ENCODE results near the gene DIPK1A.
"Not testable (repeated sequence)": the region's sequence is repeated elsewhere in the genome, so short reads cannot be mapped to it uniquely, and the experiment has no call there.

The DIPK1A gene

DNA sequence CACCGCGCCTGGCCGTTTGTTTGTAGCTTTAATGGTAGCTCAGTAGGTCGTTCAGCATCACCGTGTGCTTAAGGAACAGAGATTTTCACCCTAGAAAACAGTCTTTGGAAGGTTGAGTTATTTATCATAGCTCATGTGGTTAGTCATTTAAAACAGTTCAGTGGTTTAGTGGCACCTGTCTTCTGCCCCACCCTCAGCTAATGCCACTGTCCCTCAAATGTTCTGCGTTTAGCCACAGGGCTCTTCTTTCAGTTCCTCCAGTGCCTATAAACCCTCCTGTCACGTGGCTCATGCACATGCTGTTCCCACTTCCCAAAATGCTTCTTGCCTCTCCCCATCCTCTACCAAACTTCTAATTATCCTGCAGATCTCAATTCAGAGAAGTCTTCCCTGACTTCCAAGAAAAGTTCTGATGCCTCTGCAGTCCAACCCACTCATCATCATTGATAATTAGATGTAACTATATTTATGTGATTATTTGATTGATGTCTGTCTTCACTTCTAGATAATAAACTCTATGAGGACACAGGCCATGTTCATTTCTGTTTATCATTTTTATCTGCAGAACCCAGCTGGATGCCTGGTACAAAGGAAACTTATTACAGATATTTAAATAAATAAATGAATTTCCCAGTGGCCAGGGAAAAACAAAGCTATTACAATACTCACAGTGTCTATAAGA lies 14.4 kb upstream of the DIPK1A start:
- no peak for DNase-seq

DNA sequence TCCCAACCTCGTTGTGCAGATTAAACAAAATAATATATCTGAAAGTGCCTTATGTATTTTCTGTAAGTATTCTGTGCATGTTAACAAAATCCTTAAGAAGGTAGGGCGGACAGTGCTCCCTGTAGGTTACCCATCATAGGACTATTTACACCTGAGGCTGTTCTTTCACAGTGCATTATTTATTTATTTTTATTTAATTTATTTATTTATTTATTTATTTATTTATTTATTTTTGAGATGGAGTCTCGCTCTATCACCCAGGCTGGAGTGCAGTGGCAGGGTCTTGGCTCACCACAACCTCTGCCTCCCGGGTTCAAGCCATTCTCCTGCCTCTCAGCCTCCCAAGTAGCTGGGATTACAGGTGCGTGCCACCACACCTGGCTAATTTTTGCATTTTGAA lies 12.8 kb upstream of the DIPK1A start:
- not testable (repeated sequence) for DNase-seq

DNA sequence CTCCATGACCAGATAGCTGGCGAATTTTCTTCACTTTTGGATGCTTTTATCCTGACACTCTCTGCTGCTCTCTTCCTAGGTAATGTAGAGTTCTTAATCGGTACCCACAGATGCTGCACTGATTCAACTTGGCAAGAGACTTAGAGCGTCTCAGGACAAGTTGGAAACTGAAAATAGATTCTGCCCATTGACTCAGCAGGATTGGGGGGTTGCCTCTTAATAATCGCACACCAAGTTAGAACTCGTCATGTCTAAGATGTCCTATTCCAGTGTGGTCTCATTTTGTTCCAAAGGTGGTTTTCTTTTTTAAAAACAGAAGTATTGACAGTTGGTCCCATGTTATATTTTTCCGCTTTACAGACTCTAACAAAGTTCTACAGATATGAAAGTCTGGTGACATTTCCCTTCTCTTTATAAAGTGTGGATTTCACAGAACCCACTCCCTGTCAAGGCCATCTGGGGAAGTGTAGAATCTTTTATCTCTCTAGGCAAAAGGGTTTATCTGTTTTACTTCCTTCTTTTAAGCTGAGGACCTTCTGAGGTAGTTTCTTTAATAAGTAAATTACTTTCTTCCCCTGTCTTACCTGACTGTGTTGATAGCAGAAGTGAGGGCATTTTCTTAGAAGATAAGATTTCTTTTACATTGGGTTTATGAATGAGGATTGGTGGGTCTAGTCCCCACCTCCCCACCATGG lies 12.1 kb upstream of the DIPK1A start:
- DNase-seq = no peak

DNA sequence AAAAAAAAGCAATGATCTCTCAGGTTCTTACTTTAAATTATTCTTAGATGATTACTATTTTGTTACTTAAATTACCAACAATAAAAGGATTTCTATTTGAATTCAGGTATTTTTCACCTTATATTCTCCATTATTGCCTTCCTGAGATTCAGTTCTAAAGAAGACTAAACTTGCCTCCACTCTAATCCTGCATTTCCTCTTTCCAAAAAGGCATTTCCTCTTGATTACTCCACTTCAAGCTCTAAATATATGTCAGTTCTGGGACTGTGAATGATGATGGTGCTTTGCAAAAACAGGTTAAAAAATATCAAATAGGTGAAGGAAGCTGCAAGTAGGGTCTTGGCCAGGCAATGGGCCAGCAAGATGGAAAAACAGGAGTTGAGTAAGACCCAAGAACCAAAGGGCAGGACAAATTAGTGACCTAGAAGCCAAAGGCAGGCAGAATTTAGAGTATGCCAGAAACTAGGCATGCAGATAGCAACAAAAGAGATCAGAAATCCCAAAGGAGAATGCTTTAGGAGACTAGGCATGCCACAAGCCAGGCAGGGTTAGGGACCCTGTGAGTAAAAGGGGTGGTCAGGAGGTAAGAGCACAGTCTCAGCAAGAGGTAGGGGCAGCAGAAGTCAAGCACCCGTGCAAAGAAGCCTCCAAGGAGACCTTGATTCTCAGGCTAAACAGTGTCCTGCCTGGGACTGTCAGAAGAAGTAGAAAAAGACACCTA lies 11.3 kb upstream of the DIPK1A start:
- DNase-seq = no peak

DNA sequence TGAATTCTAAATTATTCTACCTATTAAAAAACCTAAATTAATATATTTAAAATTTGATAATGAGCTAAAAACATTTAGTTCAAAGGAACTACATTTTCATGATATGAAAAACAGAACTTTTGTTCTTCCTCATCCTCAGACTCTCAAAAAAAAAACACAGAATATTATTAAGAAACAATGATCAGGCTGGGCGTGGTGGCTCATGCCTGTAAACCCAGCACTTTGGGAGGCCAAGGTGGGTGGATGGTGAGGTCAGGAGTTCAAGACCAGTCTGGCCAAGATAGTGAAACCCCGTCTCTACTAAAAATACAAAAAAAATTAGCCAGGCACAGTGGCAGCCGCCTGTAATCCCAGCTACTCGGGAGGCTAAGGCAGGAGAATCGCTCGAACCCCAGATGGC lies 10.7 kb upstream of the DIPK1A start:
- DNase-seq = not testable (repeated sequence)

DNA sequence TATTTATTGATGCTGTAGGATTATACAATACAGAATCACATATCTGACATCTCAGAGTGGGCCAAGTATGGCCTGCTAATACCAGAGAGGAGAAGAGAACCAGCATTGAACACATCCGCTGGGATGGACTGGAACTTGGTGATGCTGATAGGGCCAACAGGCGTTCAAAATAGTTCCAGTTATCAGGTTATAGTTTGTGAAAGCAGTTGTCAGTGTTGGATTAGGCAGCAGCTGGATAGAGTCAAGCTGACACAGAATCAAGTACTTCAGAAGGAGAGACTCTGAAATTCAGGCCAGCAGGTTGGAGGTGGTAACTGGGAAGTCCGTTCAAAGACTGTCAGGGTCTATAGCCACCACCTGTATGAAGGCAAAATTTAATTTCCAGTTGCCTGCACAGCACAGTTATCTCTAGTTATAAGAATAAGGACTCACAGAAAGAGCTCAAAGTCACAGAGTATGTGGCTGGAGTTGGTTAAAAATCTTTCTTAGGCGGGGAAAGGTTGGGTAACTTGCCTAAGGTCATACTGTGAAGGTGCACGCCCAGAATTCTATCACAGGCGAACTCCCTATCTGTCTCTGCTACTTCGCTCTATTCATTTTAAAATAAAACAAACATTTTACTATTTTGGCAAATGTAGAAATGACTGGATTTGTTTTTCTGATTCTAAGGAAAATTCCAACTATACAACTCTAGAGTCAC lies 9.9 kb upstream of the DIPK1A start:
- DNase-seq = no peak

DNA sequence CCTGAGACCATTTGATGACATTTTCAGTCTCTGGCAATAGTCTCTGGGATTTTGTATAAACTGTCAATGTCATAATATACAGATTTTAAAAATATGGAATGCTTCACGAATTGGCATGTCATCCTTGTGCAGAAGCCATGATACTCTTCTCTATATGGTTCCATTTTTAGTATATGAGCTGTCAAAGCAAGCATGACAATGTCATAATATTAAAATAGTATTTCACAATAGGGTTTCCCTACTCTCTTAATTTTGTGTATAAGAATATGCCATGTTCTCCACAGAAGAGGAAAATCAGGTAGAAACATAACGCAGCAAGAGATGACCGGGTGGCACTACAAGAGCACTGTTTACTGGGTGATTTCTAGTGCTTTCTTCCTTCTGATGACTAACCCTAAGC lies 8.3 kb upstream of the DIPK1A start:
- no peak for DNase-seq

DNA sequence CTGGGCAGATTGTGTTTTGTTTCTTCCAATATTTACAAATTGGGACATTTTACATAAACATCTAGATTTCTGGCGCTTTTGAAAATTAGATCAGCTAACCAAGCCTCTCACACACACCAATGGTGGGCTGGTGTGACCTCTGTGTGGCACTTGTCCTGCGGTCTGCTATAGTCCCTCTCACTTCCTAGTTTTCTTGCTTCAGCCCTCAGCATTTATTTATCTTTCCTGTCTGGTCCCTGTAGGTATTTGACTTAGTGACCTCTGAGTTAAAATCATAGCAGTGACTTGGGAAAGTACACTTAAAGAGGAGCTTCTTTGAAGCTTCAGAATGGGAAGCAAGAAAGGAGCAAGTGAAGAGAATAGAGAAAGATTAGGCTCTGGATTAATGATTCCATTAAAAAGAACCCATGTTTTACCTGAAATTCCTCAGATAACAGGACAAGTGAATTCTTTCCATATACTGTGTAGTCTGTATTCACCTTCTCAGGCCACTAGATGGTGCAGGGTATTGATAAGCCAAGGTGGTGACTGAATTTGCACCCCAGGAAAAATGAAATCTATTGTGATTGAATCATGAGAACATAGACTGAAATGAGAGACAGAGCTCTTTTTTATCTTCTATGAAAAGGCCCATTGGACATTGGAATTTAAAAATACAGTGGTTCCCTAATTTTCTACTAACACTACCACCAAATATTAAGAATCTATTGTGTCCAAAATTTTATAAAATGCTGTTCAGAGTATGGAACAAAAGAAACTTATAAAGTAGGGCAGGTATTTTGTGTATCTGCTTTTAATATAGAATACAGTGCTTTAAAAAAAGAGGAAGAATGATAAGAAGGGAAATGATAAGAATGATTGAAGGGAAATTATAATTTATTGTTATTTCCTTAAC lies 7.1 kb upstream of the DIPK1A start:
- no peak for DNase-seq

DNA sequence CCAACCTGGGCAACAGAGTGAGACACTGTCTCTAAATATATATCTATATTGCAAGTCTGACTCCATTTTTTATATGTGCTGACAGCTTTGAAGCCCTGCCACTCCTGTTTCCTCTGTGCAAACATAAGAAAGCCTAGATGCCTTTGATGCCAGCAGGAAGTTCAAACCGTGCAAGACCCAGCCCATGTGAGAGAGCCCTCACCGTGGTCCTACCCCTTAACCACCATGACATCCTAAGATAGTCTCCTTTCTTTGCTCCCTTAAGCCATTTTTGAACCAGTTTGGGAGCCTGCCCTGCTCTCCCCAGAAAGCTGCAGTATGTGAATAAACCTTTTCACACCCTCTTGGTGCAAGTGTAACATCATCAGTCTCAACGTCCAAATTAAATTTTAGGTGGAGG lies 3.7 kb upstream of the DIPK1A start:
- DNase-seq = no peak

DNA sequence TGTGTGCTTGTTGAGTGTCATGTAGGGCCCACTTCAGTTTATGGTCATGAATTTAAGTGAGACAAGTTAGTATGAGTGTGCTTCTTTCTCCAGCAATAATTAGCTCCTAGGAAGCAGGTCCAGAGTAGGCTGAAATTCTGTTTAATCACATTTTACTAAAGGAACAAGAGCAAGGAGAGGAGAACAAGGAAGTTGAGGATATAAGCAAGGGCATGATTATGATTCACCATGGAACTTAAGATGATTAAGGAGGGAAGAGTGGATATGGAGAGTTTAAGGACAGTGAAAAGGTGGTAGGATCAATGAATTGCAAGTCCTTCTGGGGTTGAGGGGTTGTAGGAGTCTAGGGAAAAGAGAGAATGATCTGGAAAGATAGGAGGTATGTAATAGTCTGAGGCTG lies 3.1 kb upstream of the DIPK1A start:
- no peak for DNase-seq

DNA sequence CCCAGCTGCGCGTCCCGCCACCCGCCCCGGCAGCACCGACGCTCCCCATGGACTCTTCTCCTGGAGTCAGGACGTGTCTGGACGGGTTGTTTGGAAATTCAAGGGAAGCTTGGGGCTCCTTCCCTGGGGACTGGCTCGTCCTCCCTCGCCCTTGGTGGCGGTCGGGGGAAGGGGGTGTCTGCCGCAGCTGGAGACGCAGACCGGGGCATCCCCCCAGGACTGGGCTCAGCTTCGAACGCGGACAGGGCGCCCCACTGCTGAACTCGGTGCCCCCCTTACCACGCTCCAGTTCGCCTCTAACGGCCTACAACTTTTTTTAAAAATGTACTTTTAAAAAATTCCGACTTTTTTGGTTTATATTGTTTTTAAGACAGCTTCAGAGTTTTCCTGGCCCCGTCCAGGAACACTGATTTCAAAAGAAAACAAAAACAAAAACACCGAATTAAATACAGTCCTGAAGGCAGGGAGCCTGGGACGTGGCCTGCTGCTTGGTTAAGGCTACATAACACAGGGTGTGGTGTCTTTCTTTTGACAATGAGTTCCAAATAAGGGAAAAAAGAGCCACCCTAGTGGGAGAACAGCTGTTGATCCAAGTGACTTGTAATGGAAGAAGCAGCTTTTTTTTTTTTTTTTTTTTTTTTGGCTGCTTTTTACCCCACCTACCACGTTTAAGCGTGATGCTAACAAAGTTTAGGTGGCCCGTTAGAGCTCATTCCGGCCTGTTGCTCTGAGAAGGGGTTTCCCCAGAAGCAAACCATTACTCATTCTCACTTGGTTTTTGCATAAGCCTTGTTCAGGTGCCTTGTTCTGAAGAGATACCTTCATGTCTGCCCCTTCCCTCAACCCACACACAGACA lies 862 bp upstream of the DIPK1A start:
- peak; percentile 48 for DNase-seq

DNA sequence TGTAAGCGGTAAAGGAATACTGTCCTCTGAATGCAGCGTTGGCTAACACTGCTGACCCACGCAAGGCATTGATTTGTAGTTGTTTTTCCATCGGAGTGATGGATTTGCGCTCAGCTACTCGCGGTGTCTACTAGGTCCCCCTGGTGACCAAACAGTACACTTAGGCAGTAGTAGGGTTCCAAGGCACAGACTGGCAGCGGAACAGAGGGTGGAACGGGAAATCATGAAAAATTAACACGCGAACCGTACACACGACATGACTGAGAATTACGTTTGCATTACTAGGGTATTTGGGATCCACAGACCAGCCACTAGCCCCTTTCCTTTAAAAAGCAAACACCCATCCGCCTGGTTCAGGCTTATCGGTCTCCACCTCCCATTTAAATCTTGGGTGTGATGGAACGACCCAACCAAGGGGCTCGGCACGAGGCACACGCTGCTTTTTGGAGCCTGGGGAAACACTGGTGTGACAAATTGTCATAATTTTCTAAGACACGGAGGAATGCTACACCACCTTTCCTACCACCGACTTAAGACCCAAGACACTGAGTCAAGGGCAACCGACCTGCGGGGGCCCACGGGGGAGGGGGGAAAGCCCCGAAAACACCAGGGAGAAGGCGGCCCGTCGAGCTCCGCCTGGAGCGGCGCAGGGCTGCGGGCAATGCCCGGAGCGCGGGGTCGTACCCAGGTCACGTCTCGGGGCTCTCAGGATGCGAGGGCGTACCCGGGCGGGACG lies 699 bp downstream of the DIPK1A start:
- DNase-seq = peak; percentile 70

DNA sequence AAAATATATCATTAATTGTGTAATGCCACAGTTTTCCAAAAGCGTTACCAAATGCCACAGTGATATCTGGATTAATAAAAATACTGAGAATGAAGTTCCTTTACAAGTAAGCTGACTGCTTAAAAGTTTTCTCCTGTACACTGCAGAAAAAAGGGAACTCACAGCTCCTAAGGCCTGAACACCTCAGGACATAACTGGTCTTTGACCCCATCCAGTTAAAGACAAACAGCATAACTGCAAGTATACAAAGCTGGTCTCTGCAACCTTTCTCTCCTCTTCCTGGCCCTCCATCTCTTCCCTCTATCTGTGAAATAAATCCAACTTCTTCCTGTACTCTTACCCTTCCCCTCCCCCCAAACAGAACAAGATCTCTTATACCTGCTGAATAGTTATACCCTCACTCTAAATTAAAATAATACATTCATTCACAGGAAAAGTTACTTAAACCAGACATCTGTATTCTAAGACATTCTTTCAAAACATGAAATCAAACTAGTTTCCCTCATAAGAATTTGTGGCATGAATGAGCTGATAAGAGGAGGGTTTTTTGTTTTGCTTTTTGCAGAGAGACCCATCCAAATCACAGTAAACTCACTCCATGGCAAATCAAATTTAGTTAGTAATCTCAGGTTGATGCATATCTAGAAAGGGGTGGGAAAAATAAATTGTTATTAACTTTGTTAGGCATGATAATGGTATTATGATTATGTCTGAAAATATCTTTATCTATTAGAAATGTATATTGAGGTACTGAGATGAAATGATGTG lies 2.9 kb downstream of the DIPK1A start:
- DNase-seq = no peak

DNA sequence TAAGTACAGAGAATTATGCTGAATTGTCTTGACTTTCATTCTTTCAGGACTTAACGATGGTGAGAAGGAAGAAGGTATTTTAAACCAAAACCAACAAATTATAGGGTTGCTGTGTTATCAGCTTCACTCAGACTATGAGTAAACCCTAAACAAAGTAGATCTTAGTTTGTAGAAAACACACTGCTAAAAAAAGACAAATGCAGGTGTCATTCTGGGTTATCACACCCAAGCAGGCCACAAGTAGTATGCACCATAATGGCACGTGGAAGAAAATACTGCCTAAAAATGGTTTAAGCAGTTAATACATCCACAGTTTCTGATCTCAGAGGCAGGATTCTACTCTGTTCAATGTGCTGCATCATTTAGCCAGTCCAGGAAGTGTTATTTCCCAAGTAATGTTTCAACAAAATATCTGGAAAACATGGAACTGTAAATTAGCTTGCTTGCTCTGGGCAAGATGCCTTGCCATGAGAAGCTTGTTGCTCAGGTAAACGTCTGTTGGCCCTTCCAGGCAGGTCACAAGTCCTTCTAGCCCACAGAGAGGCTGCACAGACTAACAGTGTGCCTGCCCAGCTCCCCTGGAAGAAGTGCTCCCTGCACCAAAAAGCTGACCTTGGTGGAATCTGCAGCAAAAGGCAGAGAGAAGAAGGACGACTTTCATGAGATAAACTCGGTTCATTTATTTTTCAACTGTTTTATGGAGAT lies 4.1 kb downstream of the DIPK1A start:
- no peak for DNase-seq

DNA sequence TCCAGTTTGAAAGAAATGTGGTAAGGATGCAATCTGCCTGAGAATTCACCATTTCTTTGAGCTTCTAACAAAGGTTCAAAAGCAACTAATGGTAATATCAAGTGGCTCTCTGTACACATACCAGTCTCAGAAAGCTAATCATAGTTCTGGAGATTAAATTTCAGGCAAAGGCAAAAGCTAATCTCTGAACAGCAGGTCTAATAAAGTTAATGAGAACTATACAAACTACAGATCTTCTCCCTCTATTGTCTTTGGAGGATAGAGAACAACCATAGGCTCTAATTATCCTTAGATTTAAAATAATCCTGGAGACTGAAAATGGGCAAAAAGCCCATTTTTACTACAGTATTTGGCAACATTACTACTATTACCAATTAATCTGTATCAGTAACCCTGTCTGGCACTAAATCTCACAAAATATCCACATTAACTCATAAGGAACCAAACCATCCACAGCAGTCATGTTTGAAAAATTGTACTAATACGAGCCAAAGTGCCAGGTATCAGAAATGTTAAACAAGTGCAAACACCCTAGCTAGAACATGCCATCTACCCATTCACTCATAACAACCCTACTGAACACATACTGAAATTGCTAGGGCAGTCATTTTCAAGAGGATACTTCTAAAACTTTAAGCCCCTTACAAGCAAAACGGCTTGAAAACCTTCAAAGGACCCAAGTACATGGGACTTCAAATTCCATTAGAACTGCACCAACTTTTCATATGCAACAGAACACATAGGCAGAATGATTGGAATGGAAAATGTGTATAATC lies 4.8 kb downstream of the DIPK1A start:
- no peak for DNase-seq

DNA sequence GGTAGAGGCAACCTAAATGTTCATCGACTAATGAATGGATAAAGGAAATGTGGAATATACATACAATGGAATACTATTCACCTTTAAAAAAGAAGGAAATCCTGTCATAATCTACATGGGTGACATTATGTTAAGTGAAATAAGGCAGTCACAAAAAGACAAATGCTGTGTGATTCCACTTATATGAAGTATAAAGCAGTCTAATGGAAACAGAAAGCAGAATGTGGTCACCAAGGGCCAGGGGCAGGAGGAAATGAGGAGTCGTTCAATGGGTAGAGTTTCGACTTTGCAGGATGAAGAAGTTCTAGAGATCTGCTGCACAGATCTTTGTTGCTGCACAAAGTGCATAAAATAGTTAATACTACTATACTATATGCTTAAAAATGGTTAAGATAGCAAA lies 7.8 kb downstream of the DIPK1A start:
- no peak for DNase-seq

DNA sequence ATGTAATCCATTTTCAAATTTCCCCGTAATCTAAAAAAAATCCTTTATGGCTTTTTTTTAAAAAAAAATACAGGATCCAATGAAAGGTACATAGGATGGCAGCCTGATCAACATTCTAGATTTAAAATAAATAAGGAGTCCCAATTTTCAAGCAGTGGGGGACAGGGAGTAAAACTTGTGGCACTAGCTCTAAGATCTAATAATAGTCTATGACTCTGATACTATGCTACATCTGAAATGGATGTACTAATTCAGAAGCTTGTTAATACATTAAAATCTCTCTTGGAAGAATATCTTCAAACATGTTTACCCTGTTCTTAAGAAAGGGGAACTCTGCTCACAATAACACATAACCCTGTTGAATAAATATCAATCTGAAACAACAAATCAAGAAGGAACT lies 8.5 kb downstream of the DIPK1A start:
- no peak for DNase-seq

DNA sequence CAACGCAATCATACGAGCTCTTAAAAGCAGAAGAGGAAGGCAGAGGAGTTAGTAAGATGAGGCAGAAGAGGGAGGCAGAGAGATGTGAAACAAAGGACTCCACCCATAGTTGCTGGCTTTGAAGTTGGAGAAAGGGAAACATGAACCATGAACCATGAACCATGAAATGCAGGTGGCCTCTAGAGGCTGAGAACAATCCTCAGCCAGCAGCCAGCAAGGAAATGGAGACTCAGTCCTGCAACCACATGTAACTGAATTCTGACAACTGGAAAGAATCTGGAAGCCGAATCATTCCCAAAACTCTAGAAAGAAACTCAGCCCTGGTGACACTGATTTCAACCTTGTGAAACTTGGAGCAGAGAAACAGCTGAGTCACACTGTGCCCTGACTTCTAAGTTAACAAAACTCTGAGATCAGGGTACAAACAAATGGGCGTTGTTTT lies 10.1 kb downstream of the DIPK1A start:
- DNase-seq = no peak

All from right hindlimb (tissue), 1 donor.